Natural killer cell (primary cell): ENCODE results near the gene ATP8B3. TPM values are rescaled to one million over a fixed set of nuclear protein-coding genes. Genes with fewer than 3 reads are reported as not detected.

Experiments
- ATAC-seq, 3 donors: fragments of 150-1000 bp in 2 of 3; fragments of 200-7000 bp in 1 of 3; cut with Tn5 transposase; 1 replicate in 1 of 3; 2 replicates in 2 of 3; pipeline ENCODE4 v1.10.0; 2021; ENCODE audit warnings: mild to moderate bottlenecking in 2 of 3, moderate library complexity in 2 of 3
- DNase-seq, 2 donors: peaks; one replicate each; pipeline versions ENCODE4 v3.0.0 to v3.0.0-alpha.2; 2013 to 2021; ENCODE audit warnings: mixed read lengths in 1 of 2
- H3K27ac ChIP-seq: one replicate; pipeline ENCODE4 v1.5.1; 2013; ENCODE audit warnings: mild to moderate bottlenecking, low read length
- H3K27me3 ChIP-seq: one replicate; pipeline ENCODE4 v1.6.1; 2013; ENCODE audit warnings: low read length; ENCODE audit not compliant: control insufficient read depth, insufficient read depth
- H3K36me3 ChIP-seq: one replicate; pipeline ENCODE4 v1.6.1; 2013; ENCODE audit warnings: low read length; ENCODE audit not compliant: control insufficient read depth, insufficient read depth
- H3K4me1 ChIP-seq: one replicate; pipeline ENCODE4 v1.6.1; 2013; ENCODE audit warnings: low read length; ENCODE audit not compliant: control insufficient read depth, insufficient read depth
- H3K4me3 ChIP-seq: one replicate; pipeline ENCODE4 v1.5.1; 2013; ENCODE audit warnings: low read length
- H3K9me3 ChIP-seq: one replicate; pipeline ENCODE4 v1.6.1; 2013; ENCODE audit warnings: low read length; ENCODE audit not compliant: control insufficient read depth, insufficient read depth
- H3K27ac Mint-ChIP-seq, 2 donors: one replicate each; pipeline ENCODE4 v1.8.0; 2022; ENCODE audit warnings: mild to moderate bottlenecking in 2 of 2, mixed read lengths in 2 of 2, moderate library complexity in 1 of 2
- H3K27me3 Mint-ChIP-seq, 2 donors: one replicate each; pipeline ENCODE4 v1.8.0; 2022; ENCODE audit warnings: low read depth in 2 of 2, mixed read lengths in 2 of 2
- H3K36me3 Mint-ChIP-seq: one replicate; pipeline ENCODE4 v1.8.0; 2022; ENCODE audit warnings: mixed read lengths
- H3K4me1 Mint-ChIP-seq, 2 donors: one replicate each; pipeline ENCODE4 v1.8.0; 2022; ENCODE audit warnings: mixed read lengths in 2 of 2
- H3K4me3 Mint-ChIP-seq: one replicate; pipeline ENCODE4 v1.8.0; 2022; ENCODE audit warnings: mild to moderate bottlenecking, moderate library complexity, mixed read lengths
- H3K9me3 Mint-ChIP-seq, 2 donors: one replicate each; pipeline ENCODE4 v1.8.0; 2022; ENCODE audit warnings: mixed read lengths in 2 of 2
- CTCF ChIP-seq: fragments of 200-600 bp; IDR thresholded peaks from one replicate; pipeline ENCODE4 v1.8.0; 2022; ENCODE audit warnings: antibody characterized with exemption
- WGBS: methylation state at CpG from one replicate; pipeline ENCODE4 v1.1.7; 2013; ENCODE audit warnings: missing lambda C conversion rate; ENCODE audit not compliant: insufficient coverage; 5-methylcytosine and 5-hydroxymethylcytosine counted together
- intact Hi-C: fragments of 100-400 bp; cut with micrococcal nuclease; formaldehyde crosslinking; loops from one replicate; pipeline ENCODE4 v1.14.2; 2022
- total RNA-seq, 4 donors: library from RNA; stranded (reverse); fragments of 120-200 nt in 1 of 4; gene quantifications; one replicate each; pipeline versions ENCODE4 v1.2.3 to v1.2.4, GENCODE V29; 2013 to 2022

The ATP8B3 gene
- total RNA-seq, 3 donors from 2014 or later (not counting 1 experiment from before 2014, with no cell fraction given), result 5.3 to 11.5 (median 11.2) TPM

GRCh38 chr19:1739960-1740629, 72.0 kb downstream of the ATP8B3 start:
- 93% methylated on average over 11 of the region's 11 CpGs for WGBS
- no peak overlapping the region for H3K27ac ChIP-seq

GRCh38 chr19:1736927-1737326, 75.1 kb downstream of the ATP8B3 start:
- Histone ChIP-seq H3K36me3 (no peaks in the 10 kb centered on the region), H3K27me3 (peaks cover 7% of the 10 kb centered on the region), H3K4me3 (no peak overlapping the region), H3K27ac (no peak overlapping the region), H3K9me3 (no peaks in the 10 kb centered on the region), H3K4me1 (no peaks in the 10 kb centered on the region)
- peaks cover 23% of the 10 kb centered on the region in 2 donors for H3K27me3 Mint-ChIP-seq
- H3K4me1 Mint-ChIP-seq, result no peaks in the 10 kb centered on the region
- H3K27ac Mint-ChIP-seq, result no peak overlapping the region
- DNase-seq (no peak), ATAC-seq (no peak)
- no peaks in the 10 kb centered on the region for H3K9me3 Mint-ChIP-seq
- 46% methylated on average over 22 of the region's 22 CpGs for WGBS
- no peak for TF ChIP-seq CTCF
- intact Hi-C loops, result no loop called here
- no peaks in the 10 kb centered on the region for H3K36me3 Mint-ChIP-seq
- no peak overlapping the region for H3K4me3 Mint-ChIP-seq

More at GRCh38 chr19:1739960-1740629, 72.0 kb downstream of the ATP8B3 start:
- intact Hi-C loops, result no loop called here
- H3K4me1 ChIP-seq, result no peaks in the 10 kb centered on the region
- Mint-ChIP-seq H3K36me3 (no peaks in the 10 kb centered on the region), H3K9me3 (no peaks in the 10 kb centered on the region), H3K4me3 (no peak overlapping the region), H3K4me1 (no peaks in the 10 kb centered on the region), H3K27ac (no peak overlapping the region), H3K27me3 (peaks cover 15 to 17% of the 10 kb centered on the region in 2 donors)
- no peak overlapping the region for H3K4me3 ChIP-seq
- H3K36me3 ChIP-seq, result no peaks in the 10 kb centered on the region
- H3K9me3 ChIP-seq, result no peaks in the 10 kb centered on the region
- TF ChIP-seq CTCF, result no peak
- DNase-seq (no peak), ATAC-seq (no peak)
- H3K27me3 ChIP-seq, result peaks cover 4% of the 10 kb centered on the region

GRCh38 chr19:1736280-1736679, 75.8 kb downstream of the ATP8B3 start:
- no peak overlapping the region for H3K27ac ChIP-seq
- peaks cover 7% of the 10 kb centered on the region for H3K27me3 ChIP-seq
- H3K4me3 Mint-ChIP-seq, result no peak overlapping the region
- H3K27me3 Mint-ChIP-seq, result peaks cover 23 to 26% of the 10 kb centered on the region in 2 donors
- DNase-seq (no peak), ATAC-seq (no peak)
- intact Hi-C loops, result no loop called here
- WGBS, result 61% methylated on average over 3 of the region's 3 CpGs
- no peak overlapping the region for H3K4me3 ChIP-seq
- no peaks in the 10 kb centered on the region for H3K4me1 Mint-ChIP-seq
- no peaks in the 10 kb centered on the region for H3K36me3 ChIP-seq
- no peak overlapping the region for H3K27ac Mint-ChIP-seq
- TF ChIP-seq CTCF, result no peak
- no peaks in the 10 kb centered on the region for H3K36me3 Mint-ChIP-seq
- H3K9me3 Mint-ChIP-seq, result no peaks in the 10 kb centered on the region
- H3K4me1 ChIP-seq, result no peaks in the 10 kb centered on the region
- H3K9me3 ChIP-seq, result no peaks in the 10 kb centered on the region
